Measurements from ENCODE around the gene RASGEF1C.

- TF ChIP-seq CTCF (conservative IDR thresholded peaks at IDR 0.05; ENCODE audit: low read depth, low read length) (no peak), EZH2phosphoT487 (IDR thresholded peaks at IDR 0.05; ENCODE audit: borderline replicate concordance, low read length) (no peak), EZH2 (IDR thresholded peaks at IDR 0.05; ENCODE audit: low read length, unreplicated experiment) (no peak)
Measured at GRCh38 chr5:180097163-180097894, 111.7 kb downstream of the RASGEF1C start.

Data from PC-3 (cell line).